Mesenteric fat pad (tissue), 1 donor: Measurements from ENCODE around the gene CFAP61. TPM values are rescaled to one million over a fixed set of nuclear protein-coding genes. Genes with fewer than 3 reads are reported as not detected.
A peak's percentile ranks its signal among the peaks of the same experiment; 100 is the strongest.
"Not testable (repeated sequence)": the region's sequence is repeated elsewhere in the genome, so short reads cannot be mapped to it uniquely, and the experiment has no call there.

Experiments
- DNase-seq: peaks from one replicate; pipeline ENCODE4 v3.0.0-alpha.2; 2020; ENCODE audit warnings: low spot score
- long read RNA-seq: library from polyadenylated mRNA; unstranded; transcript quantifications from one replicate; pipeline ENCODE4 v2.0.0, GENCODE V29; 2020
- total RNA-seq: library from RNA; stranded (reverse); fragmentation: NEBNext Ultra II Directional; extraction: Animal tissue kit (Norgen Biotek cat#: 25700); gene quantifications from one replicate; pipeline ENCODE4 v1.2.1, GENCODE V29; 2021
- donor health status: DM: yes; HTN: yes; CAD: no.

Gene CFAP61, protein sequence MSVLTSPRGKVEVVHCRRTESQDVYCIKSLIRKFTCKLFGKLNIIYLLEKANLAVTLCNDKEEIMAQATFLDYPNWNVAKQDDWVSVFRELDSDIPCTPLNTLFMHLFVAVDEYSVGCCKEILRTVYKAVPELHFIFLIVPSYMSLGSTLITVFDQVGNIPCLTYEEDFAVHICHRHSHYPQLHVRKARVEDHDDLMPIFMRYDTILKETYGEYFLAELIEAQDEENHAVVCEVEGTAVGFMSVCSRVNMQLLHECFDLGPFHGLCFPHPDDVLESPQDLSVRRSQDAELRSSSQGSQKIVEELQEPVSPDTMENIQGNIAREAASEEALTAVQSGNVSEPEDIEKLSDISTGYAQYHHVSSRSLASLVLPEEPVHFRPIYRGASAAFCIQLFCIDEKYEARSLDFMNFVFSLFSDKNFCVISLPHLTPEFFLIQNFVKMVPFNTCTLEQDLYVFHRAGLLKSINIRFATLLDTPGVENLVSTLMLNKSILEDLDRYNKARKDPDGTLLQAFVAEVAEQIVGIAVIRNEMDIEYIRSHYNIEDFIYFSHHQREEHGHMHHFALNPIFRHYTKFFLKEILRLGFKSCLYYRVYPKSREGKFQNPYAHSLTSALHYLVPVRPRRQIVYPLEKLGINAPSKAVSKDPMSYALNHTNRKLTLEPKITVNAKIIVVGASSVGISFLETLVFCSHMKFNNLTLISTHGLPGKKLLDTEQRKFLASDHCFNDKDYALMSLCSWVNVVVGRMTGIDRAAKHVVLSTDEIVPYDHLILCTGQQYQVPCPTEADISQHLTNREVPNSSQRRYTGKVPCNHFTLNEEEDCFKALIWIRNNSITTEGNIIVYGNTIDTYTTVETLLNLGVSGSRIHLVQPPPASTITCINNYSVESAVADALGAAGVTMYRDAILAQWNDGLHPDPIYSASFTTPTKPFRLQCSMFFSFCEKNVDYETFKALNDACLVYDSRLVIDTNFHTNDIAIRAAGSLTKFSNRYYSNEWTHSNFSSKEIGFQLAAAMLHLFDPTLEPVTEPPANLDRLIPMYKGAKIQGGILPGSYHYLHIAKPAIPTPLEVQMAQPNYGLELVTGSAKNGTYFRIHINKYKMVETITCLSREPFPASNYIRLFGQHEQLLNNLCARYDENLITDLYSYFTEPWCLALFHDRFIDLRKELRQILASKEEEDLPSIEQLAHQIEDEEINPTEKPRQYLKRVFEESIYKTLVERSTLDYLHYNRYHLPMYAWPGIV
- total RNA-seq: 0.61 TPM
- long read RNA-seq, partial matches to known transcripts: 0 of 2 reads
- long read RNA-seq, other reads (novel, unspliced or antisense): 2 of 2 reads

DNA sequence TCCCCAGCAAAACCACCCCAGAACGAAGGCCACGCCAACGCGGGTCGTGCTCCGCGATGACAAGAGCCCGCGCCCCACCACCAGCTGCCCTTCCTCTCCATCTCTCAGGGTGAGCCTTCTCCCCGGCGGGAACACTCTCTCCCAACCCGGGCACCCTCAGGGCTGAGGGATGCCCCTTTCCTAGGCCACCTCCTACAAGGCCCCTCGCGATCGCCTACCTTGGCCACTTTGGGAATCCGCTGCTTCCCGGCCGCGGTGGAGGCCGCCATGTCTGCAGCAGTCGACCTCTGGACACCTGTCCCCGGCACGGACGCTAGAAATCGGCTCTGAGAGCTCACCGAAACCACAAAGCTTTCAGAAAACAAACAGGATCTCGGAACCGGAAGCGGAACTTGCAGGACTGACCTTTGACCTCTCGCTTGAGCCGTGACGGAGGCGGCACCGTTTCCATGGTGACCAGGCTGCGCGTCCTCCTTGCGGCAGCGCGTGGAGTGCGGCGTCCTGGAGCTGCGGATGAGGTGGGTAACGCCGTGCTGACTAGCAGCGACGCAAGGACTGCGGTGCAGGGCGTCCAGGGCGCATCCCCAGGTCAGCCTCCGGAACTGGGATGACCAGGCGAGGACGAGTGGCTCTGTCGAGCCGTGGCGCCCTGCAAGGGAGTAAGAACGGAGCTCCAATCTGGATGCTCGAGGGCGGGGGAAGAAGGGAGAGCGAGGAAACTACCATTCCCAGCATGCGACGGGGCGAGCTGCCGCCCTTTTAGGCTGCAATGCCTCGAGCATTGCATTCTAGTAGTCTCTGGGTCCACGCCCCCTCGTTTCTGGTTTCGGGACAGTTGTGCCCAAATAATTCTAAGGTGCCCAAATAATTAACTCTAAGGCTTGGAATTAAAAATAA is at the start of gene CFAP61, which contains the start of gene CRNKL1:
Gene CFAP61, plus strand, starts transcription at position 459 of the 897 bp plus-strand sequence. CDS start 4,122 bp downstream, outside the sequence.
Gene CRNKL1, minus strand, starts transcription at position 393 of the 897 bp plus-strand sequence. Its CDS starts 124 bp downstream, at position 269.
- peak; percentile 97 for DNase-seq

DNA sequence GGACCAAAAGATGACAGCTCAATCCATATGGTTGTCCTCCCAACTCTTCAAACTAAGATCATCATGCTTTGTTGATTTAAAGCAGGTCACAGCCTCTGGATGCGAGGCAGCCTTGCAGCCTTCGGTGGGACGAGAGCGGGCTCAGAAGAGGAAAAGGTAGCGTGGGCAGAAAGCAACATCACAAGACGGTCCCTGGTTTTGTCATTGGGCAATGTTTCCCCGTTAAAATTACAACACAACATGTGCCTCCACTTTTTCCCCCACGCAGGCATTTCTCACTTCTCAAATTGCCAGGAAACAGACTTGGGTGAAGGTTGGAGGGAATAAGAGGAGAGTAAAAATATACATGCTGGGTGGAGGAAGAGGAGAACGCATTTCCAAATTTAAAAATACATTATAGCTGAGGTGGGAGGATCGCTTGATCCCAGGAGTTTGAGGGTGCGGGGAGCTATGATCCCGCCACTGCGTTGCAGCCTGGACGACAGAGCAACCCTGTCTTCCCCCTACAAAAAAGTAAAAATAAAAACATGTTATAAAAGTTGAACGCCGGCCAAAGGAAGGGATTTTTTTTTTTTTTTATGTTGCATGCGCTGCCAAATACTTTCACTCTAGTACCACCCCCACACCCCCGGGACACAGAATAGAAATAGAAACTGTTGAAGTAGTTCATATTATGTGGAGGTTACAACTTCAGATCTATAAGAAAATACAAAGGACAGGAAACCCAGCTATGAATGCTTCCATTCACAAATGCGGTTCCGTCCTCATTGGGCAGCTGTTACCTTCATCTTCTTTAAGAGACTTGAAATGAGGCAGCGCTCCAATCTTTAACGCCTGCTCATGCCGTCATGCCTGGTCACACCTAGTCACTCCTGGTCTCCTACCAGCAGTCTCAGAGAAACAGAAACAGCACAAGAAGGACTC is 49.0 kb upstream of the CFAP61 start:
- no peak for DNase-seq

DNA sequence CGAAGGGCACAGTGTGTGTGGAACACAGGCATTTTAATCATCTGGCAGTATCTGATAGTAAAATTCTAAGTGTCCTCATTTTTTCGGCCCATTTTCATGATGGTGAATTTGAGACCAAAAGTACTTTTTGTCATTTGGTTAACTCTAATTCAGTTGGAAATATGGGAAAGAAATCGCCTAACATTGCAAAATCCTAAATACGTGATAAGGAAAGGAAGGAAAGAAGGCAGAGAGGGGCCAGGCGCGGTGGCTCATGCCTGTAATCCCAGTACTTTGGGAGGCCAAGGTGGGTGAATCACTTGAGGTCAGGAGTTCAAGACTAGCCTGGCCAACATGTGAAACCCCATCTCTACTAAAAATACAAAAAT is 48.4 kb upstream of the CFAP61 start:
- not testable (repeated sequence) for DNase-seq

DNA sequence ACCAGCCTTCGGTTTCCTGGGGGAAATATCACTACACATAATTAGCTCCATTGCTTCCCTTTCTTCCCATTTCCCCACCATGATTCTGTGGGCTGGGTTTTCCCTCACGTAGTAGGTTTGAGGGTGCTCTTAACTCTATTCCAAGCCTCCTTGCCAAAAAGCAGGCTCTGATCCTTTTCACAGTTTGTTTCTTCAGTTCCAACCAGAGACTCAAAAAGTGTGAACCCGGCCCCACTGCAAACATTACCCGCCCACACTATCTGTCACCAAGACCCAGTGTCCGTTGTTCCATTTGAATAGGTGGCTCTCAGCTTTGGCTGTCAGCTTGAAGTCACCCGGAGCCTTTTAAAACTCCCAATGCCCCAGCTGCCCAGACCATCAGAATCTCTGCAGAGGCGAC is 47.0 kb upstream of the CFAP61 start:
- no peak for DNase-seq

DNA sequence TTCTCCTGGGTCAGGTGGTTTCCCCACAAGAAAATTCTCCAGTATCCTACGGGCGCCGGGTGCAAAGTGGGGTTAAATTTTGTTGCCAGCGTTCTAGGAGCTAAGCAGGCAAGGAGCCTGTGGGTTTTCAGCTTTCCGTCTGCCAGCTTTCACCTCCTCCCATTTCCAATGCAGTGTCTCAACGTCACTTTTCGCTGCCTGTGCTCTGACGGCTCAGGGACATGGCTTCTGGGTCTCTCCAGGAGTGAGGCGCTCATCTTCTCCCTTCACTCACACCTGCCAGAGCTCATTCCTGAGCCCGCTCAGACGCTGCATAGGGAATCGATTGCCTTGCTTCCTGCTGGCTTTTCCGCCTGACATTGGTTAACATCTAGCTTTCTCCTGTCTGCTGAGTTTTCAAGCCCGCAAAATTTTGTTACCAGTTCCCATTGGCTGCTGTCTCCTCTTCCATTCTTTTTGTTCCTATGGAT is 42.5 kb upstream of the CFAP61 start:
- no peak for DNase-seq

DNA sequence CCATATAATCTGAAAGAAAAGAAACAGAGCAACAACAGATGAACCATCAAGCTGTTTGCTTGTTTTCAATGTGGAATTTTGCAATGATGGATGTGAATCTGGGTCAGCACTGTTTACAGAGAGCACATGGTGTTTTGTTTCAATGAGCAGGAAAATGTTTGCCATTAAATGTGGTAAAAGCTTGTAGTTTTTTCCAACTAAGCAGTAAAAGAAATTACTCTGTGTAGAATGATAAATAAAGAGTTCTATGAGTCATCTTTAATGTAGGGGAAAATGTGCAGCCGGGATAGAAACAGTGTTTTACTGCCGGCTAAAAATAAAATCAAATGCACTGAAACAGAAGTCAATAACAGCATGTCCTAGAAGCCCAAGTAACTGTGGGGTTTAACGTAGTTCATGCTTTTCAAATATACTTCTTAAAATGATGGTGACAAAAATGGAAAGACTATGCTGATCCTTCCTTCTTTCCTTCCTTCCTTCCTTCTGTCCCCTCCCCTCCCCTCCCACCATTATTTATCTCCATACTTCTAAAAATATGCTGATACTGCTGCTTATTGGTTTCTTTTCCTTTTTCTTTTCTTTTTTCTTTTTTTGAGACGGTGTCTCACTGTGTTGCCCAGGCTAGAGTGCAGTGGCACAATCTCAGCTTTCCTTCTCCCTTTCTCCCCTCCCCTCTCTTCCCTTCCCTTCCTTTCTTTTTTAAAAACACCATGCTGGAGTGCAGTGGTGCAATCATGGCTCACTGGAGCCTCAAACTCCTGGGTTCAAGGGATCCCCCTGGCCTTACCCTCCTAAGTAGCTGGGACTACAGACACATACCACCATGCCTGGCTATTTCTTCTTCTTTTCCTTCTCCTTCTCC is 41.5 kb upstream of the CFAP61 start:
- no peak for DNase-seq

DNA sequence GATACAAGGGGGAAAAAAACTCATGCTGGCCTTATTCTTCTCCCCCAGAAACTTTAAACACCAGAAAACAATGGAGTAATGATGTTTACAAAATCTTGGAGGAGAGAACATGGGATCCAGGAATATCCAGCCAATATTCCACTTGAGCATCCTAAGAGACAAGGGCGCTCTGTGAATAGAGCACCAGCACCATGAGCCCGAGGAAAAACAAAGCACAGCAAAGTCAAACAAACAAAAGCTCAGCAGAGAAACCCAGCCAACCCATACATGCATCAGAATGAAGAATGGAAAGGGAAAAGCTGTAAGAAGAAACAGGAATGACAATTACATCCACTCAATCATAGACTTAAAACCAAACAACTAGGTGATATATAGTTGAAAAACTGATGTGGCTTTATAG is 39.8 kb upstream of the CFAP61 start:
- no peak for DNase-seq

DNA sequence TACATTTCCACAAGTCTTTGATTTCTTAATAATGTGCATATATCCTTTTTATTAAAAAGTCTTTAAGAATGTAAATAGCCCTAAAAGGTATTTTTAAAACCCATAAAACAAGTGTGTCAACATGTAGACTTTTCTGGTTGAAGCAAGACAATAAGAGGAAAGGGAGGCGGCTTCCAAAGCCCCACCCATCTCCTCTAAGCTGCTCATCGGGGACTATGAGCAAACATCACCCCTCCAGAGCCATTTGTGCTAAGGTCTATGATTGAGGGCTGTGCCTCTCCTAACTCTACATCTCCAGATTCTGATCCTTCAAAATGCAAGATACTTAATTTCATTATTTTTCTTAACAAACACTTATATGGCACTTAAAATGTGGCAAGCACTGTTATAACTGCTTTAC is 37.7 kb upstream of the CFAP61 start:
- DNase-seq: no peak

DNA sequence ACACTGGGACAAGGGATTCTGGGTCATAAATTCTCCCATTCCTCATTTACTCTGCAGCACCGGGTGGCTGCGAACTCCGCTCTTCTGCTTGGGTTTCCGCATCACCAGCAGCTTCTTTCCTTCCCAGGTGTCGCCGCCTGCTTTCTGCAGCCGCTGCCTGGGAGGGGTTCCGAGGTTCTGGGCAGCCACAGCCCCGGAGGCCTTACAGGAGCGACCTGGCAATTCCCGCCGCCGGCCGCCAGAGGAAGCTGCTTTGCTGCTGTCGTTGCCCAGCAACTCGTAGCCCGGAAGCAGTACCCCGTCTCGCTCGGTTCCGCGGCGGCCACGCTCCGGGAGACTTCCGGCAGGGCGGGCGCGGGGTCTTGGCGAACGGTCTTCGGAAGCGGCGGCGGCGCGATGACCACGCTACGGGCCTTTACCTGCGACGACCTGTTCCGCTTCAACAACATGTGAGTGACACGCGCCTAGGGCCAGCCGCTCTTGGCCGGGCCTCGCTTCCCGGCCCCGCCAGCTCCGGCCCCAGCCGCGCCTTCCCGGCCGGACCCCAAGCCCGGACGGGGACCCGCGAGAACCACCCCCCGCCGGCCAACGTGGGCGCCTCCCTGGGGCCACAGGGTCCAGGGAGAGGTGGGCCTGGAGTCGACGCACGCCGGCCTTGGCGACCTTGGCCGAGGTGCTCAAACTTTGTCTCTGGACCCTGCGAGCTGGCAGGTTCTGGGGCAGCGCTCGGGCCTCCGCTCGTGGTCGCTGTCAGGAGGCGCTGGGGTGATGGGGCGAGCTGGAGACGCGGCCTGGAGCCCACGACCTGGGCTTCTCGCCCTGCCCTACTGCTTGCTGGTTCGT is 35.1 kb upstream of the CFAP61 start, which contains the start of gene NAA20:
Gene NAA20, plus strand, starts transcription at position 362 of the 843 bp plus-strand sequence. Its CDS starts 35 bp downstream, at position 397.
- peak; percentile 98 for DNase-seq

DNA sequence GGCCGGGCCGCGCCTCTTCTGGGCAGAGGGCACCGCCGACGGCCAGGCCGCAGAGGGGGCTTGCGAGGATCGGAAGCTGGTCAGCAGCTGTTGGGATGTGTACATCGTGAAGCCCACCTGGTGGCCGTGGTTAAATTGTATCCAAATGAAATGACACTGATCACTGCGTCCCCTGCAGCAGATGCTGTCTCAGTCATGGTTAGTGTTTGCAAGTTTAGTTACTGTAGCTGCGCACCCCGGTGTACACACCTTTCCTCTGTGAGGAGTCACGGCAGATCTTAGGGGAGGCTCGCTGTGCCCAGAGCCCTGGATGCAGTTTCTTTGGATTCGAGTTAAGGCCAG is 34.5 kb upstream of the CFAP61 start:
- no peak for DNase-seq

DNA sequence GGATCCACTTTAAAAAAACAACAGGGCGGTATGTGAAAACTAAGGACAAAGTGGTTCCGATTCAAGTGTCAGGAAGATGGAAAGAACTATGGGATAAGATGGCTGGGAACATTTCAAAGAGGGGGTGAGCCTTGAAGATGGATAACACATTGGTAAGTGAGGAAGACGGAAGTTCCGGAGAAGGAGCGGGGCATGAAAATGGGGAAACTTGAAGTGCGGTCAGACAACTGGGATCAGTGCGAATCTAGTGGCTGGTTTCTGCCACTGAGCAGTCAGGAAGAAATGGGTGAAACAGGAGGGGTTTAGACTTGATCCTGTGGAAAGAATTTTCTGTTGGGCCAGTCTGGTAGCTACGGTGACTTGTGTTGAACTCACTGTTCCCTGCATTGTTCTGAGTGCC is 34.0 kb upstream of the CFAP61 start:
- no peak for DNase-seq

DNA sequence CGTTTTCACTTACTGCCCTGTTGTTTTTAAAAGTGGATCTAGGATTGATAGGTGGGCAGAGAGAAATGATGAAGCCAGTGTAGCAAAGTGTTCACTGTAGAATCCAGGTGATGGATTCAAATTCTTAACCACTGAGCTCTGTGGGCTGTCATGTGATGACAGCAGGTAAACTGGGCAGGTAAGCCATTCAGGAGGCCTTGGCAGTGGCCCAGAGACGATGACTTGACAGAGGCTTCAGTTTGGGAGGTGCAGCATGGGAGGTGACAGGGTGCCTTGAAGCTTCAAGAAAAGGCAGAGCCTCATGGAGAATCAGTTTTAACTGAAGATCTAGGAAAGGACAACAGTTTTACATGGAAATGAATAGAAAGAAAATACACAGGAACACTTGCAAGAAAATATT is 33.2 kb upstream of the CFAP61 start:
- no peak for DNase-seq

DNA sequence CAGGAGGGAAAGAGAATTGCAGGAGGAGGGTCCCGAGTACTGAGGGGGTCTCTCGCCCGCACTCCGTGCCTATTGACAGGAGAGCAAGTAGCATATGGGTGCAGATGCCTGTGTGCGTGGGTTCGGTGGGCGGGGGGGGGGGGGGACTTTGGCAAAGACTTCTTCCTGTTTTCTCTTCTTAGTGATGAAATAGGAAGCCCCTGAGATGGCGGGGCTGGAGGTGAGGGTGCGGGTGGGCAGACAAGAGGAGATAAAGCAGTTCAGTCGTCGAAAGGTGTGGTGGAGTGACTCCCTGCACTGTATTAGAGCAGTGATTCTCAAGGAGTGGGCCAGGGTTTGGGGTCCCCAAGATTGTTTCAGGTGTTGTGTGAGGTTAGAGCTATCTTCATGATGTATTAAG is 31.4 kb upstream of the CFAP61 start:
- no peak for DNase-seq

DNA sequence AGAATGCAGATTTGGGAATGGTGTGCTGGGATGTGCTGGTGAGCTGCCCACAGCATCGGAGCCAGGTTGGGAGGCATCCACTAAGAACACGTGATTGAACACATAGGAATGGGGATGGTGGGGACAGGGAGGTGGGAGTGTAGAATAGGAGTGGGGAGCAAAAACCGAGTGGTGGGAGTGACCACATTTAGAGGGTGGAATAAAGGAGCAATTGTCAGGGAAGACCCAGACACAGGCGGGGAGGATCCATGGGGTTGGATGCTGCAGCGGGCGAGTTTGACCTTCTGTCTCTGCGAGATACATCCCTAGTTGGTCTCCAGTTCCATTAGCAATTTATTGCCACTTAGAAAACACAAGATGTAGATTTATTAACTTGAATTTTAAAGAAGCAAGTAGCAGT is 30.5 kb upstream of the CFAP61 start:
- no peak for DNase-seq

DNA sequence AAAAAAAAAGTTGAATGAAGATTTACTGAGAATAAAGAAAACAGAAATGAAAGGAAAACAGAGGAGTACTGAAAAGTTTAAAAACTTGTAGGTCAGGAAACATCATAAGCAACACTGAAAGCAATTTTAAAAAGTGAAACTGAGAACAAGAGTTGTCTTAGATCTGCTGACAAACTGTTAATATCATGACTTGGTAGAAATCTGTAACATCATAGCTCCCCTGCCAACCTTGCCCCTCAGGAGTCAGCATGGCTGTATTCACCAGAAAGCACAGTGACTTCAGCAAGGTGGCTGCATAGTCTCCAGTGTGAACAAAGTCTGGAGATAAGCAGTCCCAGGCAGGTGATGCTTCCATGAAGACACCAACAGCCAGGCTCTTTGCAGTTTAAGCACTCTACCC is 29.8 kb upstream of the CFAP61 start:
- DNase-seq: no peak

DNA sequence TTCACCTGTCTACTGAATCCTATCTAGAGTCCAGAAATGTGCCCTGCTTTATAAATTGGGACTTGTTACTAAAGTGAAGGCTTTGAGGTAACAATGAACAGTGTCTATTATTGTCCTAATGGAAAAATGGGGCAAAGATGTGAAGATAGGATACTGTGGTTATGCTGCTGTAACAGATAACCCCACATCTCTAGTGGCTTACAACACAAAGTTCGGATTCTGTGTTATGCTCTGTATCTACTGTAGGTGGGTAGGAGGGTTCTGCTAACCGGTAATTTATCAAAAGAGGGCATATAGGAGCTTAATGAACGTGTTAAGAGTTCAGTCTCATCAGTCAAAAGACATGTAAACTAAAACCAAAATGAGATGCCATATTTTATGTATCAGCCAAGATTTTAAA is 28.9 kb upstream of the CFAP61 start:
- no peak for DNase-seq

DNA sequence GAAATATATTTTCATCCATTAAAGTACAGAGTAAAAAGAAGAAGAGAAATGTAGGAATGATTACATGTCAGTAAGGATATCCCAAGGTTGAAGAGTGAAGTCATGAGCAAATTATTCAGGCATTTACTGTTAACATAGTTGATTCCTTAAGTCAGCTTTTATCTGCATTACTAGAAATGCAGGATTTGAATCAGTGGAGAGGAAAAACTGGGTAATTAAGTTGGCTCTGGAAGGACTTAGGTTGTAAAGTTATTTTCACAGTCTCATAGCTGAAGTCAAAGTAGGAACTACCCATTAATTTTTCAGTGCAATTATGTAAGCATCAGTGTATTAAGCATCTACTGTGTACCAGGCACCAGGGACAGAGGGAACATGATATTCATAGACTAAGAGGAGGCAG is 27.4 kb upstream of the CFAP61 start:
- no peak for DNase-seq
